Erythroblast (primary cell): Measurements from ENCODE around the gene NUDT14.

ENCODE experiments used
- GATA1 ChIP-seq: IDR thresholded peaks from 2 replicates; pipeline ENCODE4 v1.6.1; 2011; ENCODE audit warnings: low read depth, mild to moderate bottlenecking, control low read depth, low read length, moderate library complexity
- POLR2A ChIP-seq: IDR thresholded peaks from 2 replicates; pipeline ENCODE4 v1.6.1; 2011; ENCODE audit warnings: mild to moderate bottlenecking, low read length

DNA sequence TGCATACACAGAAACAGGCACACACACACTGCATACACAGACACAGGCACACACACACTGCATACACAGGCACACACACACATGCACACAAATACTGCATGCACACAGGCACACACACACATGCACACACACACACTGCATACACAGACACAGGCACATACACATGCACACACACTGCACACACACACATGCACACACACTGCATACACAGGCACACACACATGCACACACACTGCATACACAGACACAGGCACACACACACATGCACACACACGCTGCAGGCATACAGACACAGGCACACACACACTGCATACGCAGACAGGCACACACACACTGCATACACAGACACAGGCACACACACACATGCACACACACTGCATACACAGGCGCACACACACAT lies 34.5 kb upstream of the NUDT14 start:
- no peak for TF ChIP-seq POLR2A
- no peak for TF ChIP-seq GATA1
